Smooth muscle cell of the brain vasculature (primary cell): ENCODE measurements around the gene SPG7.
"Not testable (repeated sequence)": the region's sequence is repeated elsewhere in the genome, so short reads cannot be mapped to it uniquely, and the experiment has no call there.

ENCODE experiments used
- DNase-seq: peaks from one replicate; pipeline ENCODE4 v3.0.0-alpha.2; 2012; ENCODE audit warnings: low read depth, low spot score

The SPG7 gene

GRCh38 chr16:89576153-89577054 lies 68.2 kb downstream of the SPG7 start:
- no peak for DNase-seq

- no peak for DNase-seq
Observed at GRCh38 chr16:89577055-89577759, 69.0 kb downstream of the SPG7 start.

GRCh38 chr16:89579351-89579750 lies 71.1 kb downstream of the SPG7 start:
- DNase-seq: no peak

GRCh38 chr16:89581045-89581695 lies 73.0 kb downstream of the SPG7 start:
- peak; percentile 89 for DNase-seq

- peak; percentile 58 for DNase-seq
Observed at GRCh38 chr16:89581861-89582563, 73.8 kb downstream of the SPG7 start.

- no peak for DNase-seq
Observed at GRCh38 chr16:89582614-89583196, 74.5 kb downstream of the SPG7 start.

GRCh38 chr16:89583197-89583894 lies 75.1 kb downstream of the SPG7 start:
- no peak for DNase-seq

- DNase-seq: no peak
Observed at GRCh38 chr16:89583895-89584644, 75.9 kb downstream of the SPG7 start.

GRCh38 chr16:89584768-89585549 lies 76.8 kb downstream of the SPG7 start:
- no peak for DNase-seq

GRCh38 chr16:89586218-89586617 lies 78.0 kb downstream of the SPG7 start:
- no peak for DNase-seq

GRCh38 chr16:89586853-89587252 lies 78.7 kb downstream of the SPG7 start:
- no peak for DNase-seq

GRCh38 chr16:89587676-89588075 lies 79.5 kb downstream of the SPG7 start:
- not testable (repeated sequence) for DNase-seq

- no peak for DNase-seq
Observed at GRCh38 chr16:89588413-89589109, 80.4 kb downstream of the SPG7 start.

- no peak for DNase-seq
Observed at GRCh38 chr16:89589241-89589926, 81.2 kb downstream of the SPG7 start.

- no peak for DNase-seq
Observed at GRCh38 chr16:89593841-89594240, 85.6 kb downstream of the SPG7 start.

- no peak for DNase-seq
Observed at GRCh38 chr16:89595330-89596060, 87.3 kb downstream of the SPG7 start.

GRCh38 chr16:89596061-89596689 lies 88.0 kb downstream of the SPG7 start:
- DNase-seq: no peak
